ENCODE results near the gene TMEM131. TPM values are rescaled to one million over a fixed set of nuclear protein-coding genes. Genes with fewer than 3 reads are reported as not detected.

Gene TMEM131
- total RNA-seq, 2 experiments from 2014 or later = 39.7 to 40.6 TPM

GRCh38 chr2:97734061-97735051 lies 261.4 kb downstream of the TMEM131 start:
- Mint-ChIP-seq H3K36me3 (ENCODE audit: low read depth) (peaks cover 67% of the 10 kb centered on the region), H3K27ac (no peak overlapping the region), H3K4me3 (no peak overlapping the region), H3K4me1 (peaks cover 11% of the 10 kb centered on the region), H3K27me3 (no peaks in the 10 kb centered on the region), H3K9me3 (peaks cover 4% of the 10 kb centered on the region)
- DNase-seq = no peak
- ChIA-PET POLR2A (no interaction called here), CTCF (interaction anchor here (1.0 to 1.6 kb wide), 3 partner anchors 10 to 25 kb away, joined by 3 to 5 read pairs (median 4); no protein-coding TSS in a partner anchor)

DNA sequence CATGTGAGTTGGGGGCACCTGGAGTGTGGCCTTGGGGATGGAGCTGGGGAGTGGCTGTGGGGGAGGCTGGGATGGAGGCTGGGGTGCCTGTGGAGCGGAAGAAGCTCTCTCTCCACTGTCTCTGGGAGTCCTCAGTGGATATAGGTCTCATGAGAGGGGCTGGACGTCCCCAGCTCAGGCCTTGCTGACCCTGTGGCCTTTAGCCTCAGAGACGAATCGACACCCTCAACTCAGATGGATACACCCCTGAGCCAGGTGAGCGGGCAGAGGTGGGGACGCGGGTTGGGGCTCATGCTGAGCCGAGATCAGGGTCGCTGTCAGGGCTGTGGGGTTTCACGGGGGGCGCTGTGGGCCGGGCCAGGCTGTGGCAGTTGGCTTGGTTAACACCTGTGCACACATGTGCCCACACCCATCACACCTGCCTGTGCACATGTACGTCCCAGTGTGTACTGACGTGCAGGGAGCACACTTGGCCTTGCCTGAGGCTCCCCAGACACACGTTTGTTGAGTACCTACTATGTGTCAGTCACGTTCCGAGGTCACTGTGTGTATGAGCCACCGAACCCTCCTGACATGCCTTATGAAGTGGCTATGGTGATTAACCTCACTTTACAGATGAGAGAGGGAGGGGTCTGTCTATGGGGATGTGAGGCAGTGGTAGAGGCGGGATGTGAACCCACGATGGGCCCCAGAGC lies 262.3 kb downstream of the TMEM131 start:
- peaks cover 9% of the 10 kb centered on the region for H3K9me3 Mint-ChIP-seq
- POLR2A ChIA-PET = no interaction called here
- peaks cover 69% of the 10 kb centered on the region for H3K36me3 Mint-ChIP-seq (ENCODE audit: low read depth)
- no peak for DNase-seq
- CTCF ChIA-PET = interaction anchor here (0.8 to 1.6 kb wide), 4 partner anchors 10 to 24 kb away, joined by 3 to 5 read pairs (median 4); no protein-coding TSS in a partner anchor
- H3K4me1 Mint-ChIP-seq = peaks cover 4% of the 10 kb centered on the region
- H3K27ac Mint-ChIP-seq = no peak overlapping the region
- no peaks in the 10 kb centered on the region for H3K27me3 Mint-ChIP-seq
- no peak overlapping the region for H3K4me3 Mint-ChIP-seq

DNA sequence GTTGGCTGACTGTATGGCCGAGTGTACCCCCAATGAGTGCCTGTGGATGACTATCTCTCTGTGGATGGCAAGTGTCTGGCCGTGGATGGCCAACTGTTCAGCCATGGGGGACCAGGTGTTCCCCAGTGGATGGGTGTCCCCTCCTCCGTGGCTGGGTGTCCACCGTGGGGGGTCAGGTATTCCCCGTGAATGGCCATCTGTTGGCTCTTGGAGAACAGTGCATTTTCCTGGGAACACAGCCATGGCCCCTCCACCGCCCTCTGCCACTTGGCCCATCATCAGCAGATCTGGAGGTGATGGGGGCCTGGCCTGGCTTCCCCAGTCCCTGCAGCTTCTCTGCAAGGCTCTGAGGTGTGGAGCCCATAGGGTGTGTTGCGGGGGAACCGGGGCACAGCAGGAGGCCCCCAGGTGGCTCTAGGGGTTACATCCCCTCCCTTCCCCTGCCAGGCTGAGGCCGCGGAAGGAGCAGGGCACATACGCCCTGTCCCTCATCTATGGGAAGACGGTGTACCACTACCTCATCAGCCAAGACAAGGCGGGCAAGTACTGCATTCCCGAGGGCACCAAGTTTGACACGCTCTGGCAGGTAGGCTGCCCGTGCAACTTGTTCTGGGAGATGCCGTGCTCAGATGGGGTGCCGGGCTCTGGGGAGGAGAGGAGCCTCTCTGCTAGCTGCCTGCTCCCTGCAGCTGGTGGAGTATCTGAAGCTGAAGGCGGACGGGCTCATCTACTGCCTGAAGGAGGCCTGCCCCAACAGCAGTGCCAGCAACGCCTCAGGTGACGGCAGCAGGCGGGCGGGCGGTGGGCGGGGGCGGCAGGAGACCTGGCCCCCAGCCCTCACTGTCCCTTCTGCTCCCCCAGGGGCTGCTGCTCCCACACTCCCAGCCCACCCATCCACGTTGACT lies 263.1 kb downstream of the TMEM131 start:
- Mint-ChIP-seq H3K27ac (no peak overlapping the region), H3K9me3 (peaks cover 14% of the 10 kb centered on the region), H3K4me1 (peaks cover 8% of the 10 kb centered on the region), H3K27me3 (no peaks in the 10 kb centered on the region), H3K36me3 (ENCODE audit: low read depth) (peaks cover 69% of the 10 kb centered on the region), H3K4me3 (no peak overlapping the region)
- DNase-seq = no peak
- ChIA-PET CTCF (interaction anchor here (0.8 to 1.4 kb wide), 3 partner anchors 11 to 14 kb away, joined by 3 to 5 read pairs (median 5); no protein-coding TSS in a partner anchor), POLR2A (no interaction called here)

DNA sequence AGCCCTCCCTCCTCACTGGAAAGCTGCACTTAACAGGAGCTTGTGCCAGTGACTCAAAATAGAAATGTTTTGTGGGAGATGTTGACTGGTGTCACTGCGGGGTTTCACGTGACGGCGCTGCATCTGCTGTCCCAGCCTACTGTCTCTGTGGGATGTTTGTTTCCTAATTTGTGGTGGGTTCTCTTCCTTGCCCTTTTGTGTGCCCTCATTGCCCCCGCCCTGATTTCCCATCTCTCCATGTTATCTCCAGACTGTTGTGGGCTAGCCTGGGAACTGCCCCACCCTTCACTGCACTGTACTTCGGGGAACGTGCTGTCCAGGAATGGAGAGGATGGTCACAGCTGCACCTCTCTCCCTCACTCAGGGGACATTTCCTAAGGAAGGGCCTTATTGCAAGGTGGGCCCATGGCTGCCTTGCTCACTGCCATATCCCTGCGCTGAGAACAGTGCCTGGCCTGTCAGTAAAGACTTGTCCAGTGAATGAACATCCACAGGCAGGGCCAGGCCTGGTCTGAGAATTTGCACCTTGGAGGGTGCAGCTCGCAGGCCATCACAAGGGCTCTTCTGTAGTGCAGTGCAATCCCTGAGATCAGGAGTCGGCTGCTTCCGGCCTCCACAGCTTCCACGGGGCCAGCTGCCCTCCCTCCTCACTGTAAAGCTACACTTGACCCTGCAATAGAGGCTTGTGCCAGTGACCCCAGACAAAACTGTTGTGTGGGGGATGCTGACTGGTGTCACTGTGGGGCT lies 264.3 kb downstream of the TMEM131 start:
- Mint-ChIP-seq H3K36me3 (ENCODE audit: low read depth) (peaks cover 74% of the 10 kb centered on the region), H3K4me1 (peaks cover 19% of the 10 kb centered on the region), H3K27ac (no peak overlapping the region), H3K9me3 (peaks cover 17% of the 10 kb centered on the region), H3K4me3 (no peak overlapping the region), H3K27me3 (no peaks in the 10 kb centered on the region)
- ChIA-PET POLR2A (no interaction called here), CTCF (interaction anchor here (0.6 to 3.0 kb wide), 5 partner anchors 10 to 17 kb away, joined by 3 to 26 read pairs (median 3); no protein-coding TSS in a partner anchor)
- no peak for DNase-seq

- Mint-ChIP-seq H3K27ac (no peak overlapping the region), H3K9me3 (peaks cover 20% of the 10 kb centered on the region), H3K27me3 (no peaks in the 10 kb centered on the region), H3K4me1 (peaks cover 29% of the 10 kb centered on the region), H3K4me3 (no peak overlapping the region), H3K36me3 (ENCODE audit: low read depth) (peaks cover 82% of the 10 kb centered on the region)
- no peak for DNase-seq
- ChIA-PET POLR2A (no interaction called here), CTCF (interaction anchor here (0.6 to 3.0 kb wide), 8 partner anchors 8 to 39 kb away, joined by 3 to 26 read pairs (median 4); partner anchors contain the start of gene ZAP70)
Measured at GRCh38 chr2:97730245-97730644, 265.5 kb downstream of the TMEM131 start.

DNA sequence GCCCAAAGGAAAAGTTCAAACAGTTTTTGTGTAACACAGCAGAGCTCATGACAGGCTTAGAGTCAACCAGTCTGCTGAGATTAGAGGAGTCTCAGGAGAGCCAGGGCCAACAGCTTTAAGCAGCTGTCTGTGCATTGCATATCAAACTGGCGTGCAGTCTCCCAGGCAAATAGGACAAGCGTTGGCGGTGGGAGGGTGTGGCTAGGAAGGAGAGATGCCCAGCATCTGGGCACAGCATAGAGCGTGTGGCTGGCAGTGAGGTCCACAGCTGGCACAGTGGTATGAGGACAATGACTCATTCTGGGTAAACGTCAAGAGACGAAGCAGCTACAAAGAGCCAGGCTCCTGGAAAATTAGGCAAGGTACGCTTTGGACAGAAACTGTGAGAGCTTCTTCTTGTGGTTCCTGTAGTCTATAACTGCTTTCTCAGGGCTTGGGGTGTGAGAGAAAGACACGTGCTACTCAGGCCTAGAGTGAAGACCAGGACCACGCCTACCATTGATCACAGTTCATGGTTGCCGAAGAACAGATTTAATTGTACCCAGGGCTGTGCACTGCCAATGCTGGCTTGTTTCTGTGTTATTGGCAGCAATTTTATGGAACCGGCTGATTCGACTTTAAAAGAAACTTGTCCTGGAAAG lies 267.5 kb downstream of the TMEM131 start:
- no peak for DNase-seq
- no peak overlapping the region for H3K4me3 Mint-ChIP-seq
- POLR2A ChIA-PET = interaction anchor here (1.6 kb wide), 1 partner anchor 10 kb away, joined by 4 read pairs; no protein-coding TSS in a partner anchor

GRCh38 chr2:97727296-97727695 lies 268.5 kb downstream of the TMEM131 start:
- ChIA-PET CTCF (interaction anchor here (0.9 to 4.4 kb wide), 8 partner anchors 9 to 27 kb away, joined by 3 to 29 read pairs (median 4); partner anchors contain the start of gene ZAP70), POLR2A (interaction anchor here (1.6 kb wide), 1 partner anchor 9 kb away, joined by 4 read pairs; no protein-coding TSS in a partner anchor)
- peaks cover 89% of the 10 kb centered on the region for H3K36me3 Mint-ChIP-seq (ENCODE audit: low read depth)
- H3K4me3 Mint-ChIP-seq = no peak overlapping the region
- H3K9me3 Mint-ChIP-seq = peaks cover 20% of the 10 kb centered on the region
- peaks cover 41% of the 10 kb centered on the region for H3K4me1 Mint-ChIP-seq
- H3K27me3 Mint-ChIP-seq = no peaks in the 10 kb centered on the region
- no peak overlapping the region for H3K27ac Mint-ChIP-seq
- DNase-seq = no peak

More for the DNA sequence above, 267.5 kb downstream of the TMEM131 start:
- Mint-ChIP-seq H3K27ac (no peak overlapping the region), H3K27me3 (no peaks in the 10 kb centered on the region), H3K9me3 (peaks cover 20% of the 10 kb centered on the region), H3K36me3 (ENCODE audit: low read depth) (peaks cover 84% of the 10 kb centered on the region), H3K4me1 (peaks cover 33% of the 10 kb centered on the region)
- CTCF ChIA-PET = interaction anchor here (0.9 to 4.4 kb wide), 6 partner anchors 10 to 20 kb away, joined by 3 to 29 read pairs (median 4); partner anchors contain the start of gene ZAP70

DNA sequence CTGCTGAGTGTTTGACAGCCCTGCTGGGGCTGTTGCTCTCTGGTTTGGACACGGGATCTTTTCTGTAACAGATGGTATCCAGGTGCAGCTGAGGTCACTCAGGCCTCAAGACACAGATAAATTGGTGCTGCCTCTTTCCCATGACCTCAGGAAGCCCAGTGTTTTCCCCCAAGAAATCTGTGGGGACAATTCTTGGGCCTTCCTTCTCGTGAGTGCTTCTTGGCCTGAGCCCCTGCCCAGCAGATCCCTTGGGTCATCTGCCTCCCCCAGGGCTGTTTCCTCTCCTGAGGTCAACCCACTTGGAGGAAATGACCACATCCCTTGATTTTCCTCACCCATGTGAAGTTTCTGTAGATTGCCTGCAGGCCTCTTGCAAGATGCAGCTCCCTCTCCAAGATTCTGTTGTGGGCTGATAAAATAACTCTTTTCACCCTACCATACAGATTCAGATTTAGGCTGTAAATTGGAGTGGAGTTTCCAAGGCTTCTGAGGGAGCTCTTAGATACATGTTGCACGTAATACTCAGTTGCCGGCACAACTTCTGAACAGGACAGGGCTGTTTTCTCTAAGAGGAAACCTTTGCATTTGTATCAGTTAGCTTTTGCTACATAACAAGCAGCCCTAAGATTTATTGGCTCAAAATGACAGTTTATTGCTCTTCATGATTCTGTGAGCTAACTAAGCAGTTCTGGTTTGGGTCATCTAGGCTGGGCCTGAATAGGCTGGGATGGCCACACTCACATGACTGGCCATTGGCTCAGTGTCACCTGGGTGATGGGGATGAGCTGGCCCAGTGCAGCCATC lies 269.3 kb downstream of the TMEM131 start:
- H3K4me1 Mint-ChIP-seq = peaks cover 43% of the 10 kb centered on the region
- H3K9me3 Mint-ChIP-seq = peaks cover 20% of the 10 kb centered on the region
- peaks cover 88% of the 10 kb centered on the region for H3K36me3 Mint-ChIP-seq (ENCODE audit: low read depth)
- no peaks in the 10 kb centered on the region for H3K27me3 Mint-ChIP-seq
- DNase-seq = no peak
- no peak overlapping the region for H3K4me3 Mint-ChIP-seq
- H3K27ac Mint-ChIP-seq = peak overlapping the region; percentile 54
- ChIA-PET CTCF (interaction anchor here (0.9 to 4.4 kb wide), 7 partner anchors 10 to 26 kb away, joined by 3 to 29 read pairs (median 4); partner anchors contain the start of gene ZAP70), POLR2A (interaction anchor here (1.6 kb wide), 1 partner anchor 8 kb away, joined by 4 read pairs; no protein-coding TSS in a partner anchor)

DNA sequence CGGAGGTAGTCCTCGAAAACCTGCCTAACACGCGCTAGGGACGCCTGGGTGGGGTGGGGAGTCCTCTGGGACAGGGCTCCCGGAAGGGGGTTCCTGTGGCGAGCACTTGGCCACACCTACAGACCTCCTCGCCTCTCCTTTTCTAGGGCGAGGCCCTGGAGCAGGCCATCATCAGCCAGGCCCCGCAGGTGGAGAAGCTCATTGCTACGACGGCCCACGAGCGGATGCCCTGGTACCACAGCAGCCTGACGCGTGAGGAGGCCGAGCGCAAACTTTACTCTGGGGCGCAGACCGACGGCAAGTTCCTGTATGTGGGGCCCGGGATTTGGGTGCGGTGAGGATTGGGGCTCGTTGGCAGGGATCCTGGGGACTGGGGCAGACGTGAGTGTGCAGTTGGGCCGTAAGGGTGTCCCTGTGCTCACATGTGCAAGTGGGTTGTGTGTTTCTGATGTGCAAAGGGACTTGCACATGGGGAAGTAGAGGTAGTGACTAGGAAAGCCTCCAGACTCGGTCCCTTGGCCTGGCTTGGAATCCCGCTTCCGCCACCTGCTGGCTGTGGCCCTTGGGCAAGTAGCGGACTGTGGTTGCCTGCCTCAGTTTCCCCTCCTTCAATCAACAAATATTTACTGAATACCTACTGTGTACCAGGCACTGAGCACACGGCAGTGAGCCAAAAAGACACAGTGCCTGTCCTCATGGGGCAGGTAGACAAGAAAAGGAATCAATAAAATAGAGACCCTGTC lies 270.6 kb downstream of the TMEM131 start:
- POLR2A ChIA-PET = no interaction called here
- H3K27ac Mint-ChIP-seq = peak overlapping the region; percentile 57
- H3K27me3 Mint-ChIP-seq = no peaks in the 10 kb centered on the region
- H3K9me3 Mint-ChIP-seq = peaks cover 20% of the 10 kb centered on the region
- DNase-seq = no peak
- peaks cover 87% of the 10 kb centered on the region for H3K36me3 Mint-ChIP-seq (ENCODE audit: low read depth)
- H3K4me3 Mint-ChIP-seq = no peak overlapping the region
- H3K4me1 Mint-ChIP-seq = peaks cover 53% of the 10 kb centered on the region
- CTCF ChIA-PET = interaction anchor here (1.0 to 4.4 kb wide), 3 partner anchors 15 to 22 kb away, joined by 5 to 29 read pairs (median 8); no protein-coding TSS in a partner anchor

DNA sequence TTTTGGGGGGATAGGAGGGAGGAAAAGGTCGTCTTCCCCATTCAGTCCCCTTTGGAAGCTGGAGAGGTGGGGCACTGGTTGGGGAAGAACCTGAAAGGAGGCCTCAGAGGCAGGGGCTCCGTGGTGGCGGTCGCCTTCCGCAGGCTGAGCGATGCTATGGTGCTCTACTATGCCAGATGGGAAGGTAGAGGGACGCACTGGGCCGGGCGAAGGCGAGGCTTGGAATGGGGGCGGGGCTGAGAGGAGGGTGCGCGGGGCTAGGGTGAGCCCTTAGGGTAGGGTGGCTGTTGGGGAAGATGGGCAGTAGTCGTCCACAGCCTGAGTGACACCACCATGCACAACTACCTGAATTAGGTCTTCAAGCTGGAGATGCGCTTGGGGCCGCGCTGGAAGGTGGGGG lies 271.2 kb downstream of the TMEM131 start:
- no peak for DNase-seq
- ChIA-PET CTCF (interaction anchor here (0.9 to 4.4 kb wide), 3 partner anchors 11 to 17 kb away, joined by 4 to 29 read pairs (median 9); partner anchors contain the start of gene ZAP70), POLR2A (no interaction called here)
- Mint-ChIP-seq H3K4me1 (peaks cover 59% of the 10 kb centered on the region), H3K4me3 (no peak overlapping the region), H3K27me3 (no peaks in the 10 kb centered on the region), H3K9me3 (peaks cover 17% of the 10 kb centered on the region), H3K27ac (no peak overlapping the region), H3K36me3 (ENCODE audit: low read depth) (peaks cover 86% of the 10 kb centered on the region)

All from activated CD4-positive, alpha-beta T cell treated with anti-CD3 and anti-CD28 coated beads, Interleukin-2, amount 10 ng/mL, durations not matched to agents 7 days and 5 days (primary cell).